OCI-LY1 (cell line): Measurements from ENCODE around the gene TMF1.

Experiments
- H2AFZ ChIP-seq: fragments of 200-600 bp; sonication (generic), shearing (Covaris generic); 2 replicates; pipeline ENCODE4 v1.6.0; 2014; ENCODE audit warnings: antibody characterized with exemption, mild to moderate bottlenecking, low read length
- H3F3A ChIP-seq: fragments of 200-600 bp; sonication (generic), shearing (Covaris generic); 2 replicates; pipeline ENCODE4 v1.6.0; 2014; ENCODE audit warnings: mild to moderate bottlenecking, antibody characterized with exemption, low read length, moderate library complexity; ENCODE audit not compliant: insufficient read depth
- H3K27ac ChIP-seq: fragments of 200-600 bp; sonication (generic); 2 replicates; pipeline ENCODE4 v1.5.1; 2014; ENCODE audit warnings: low read length, mixed run types, mild to moderate bottlenecking, low read depth; ENCODE audit not compliant: poor library complexity, severe bottlenecking
- H3K27me3 ChIP-seq: fragments of 200-600 bp; sonication (generic); 2 replicates; pipeline ENCODE4 v1.6.0; 2014; ENCODE audit warnings: antibody characterized with exemption, mild to moderate bottlenecking, low read length, moderate library complexity; ENCODE audit not compliant: insufficient read depth
- H3K36me3 ChIP-seq: fragments of 200-600 bp; sonication (generic); 2 replicates; pipeline ENCODE4 v1.6.1; 2014; ENCODE audit warnings: mild to moderate bottlenecking, antibody characterized with exemption, low read length, moderate library complexity, mixed read lengths; ENCODE audit not compliant: insufficient read depth
- H3K4me1 ChIP-seq: fragments of 200-600 bp; sonication (generic); 2 replicates; pipeline ENCODE4 v1.5.1; 2014; ENCODE audit warnings: mild to moderate bottlenecking, low read length, moderate library complexity; ENCODE audit not compliant: insufficient read depth, severe bottlenecking
- H3K4me2 ChIP-seq: fragments of 200-600 bp; sonication (generic), shearing (Covaris generic); 2 replicates; pipeline ENCODE4 v1.6.1; 2014; ENCODE audit warnings: low read length
- H3K4me3 ChIP-seq: fragments of 200-600 bp; sonication (generic); 2 replicates; pipeline ENCODE4 v1.5.1; 2014; ENCODE audit warnings: low read length, low read depth, mild to moderate bottlenecking, mixed read lengths; ENCODE audit not compliant: poor library complexity, severe bottlenecking
- H3K79me2 ChIP-seq: fragments of 200-600 bp; shearing (Covaris generic); 2 replicates; pipeline ENCODE4 v1.6.1; 2016; ENCODE audit warnings: mixed run types, low read length, mixed read lengths; ENCODE audit not compliant: insufficient read depth
- H3K9ac ChIP-seq: fragments of 200-600 bp; sonication (generic), shearing (Covaris generic); 2 replicates; pipeline ENCODE4 v1.6.1; 2014; ENCODE audit warnings: mild to moderate bottlenecking, low read length, mixed read lengths
- H3K9me2 ChIP-seq: fragments of 200-600 bp; sonication (generic), shearing (Covaris generic); 2 replicates; pipeline ENCODE4 v1.6.1; 2014; ENCODE audit warnings: low read depth, mild to moderate bottlenecking, low read length, mixed read lengths
- H3K9me3 ChIP-seq: fragments of 200-600 bp; shearing (Covaris generic); 2 replicates; pipeline ENCODE4 v1.6.1; 2014; ENCODE audit warnings: low read length, mixed read lengths
- H4K20me1 ChIP-seq: fragments of 200-600 bp; sonication (generic), shearing (Covaris generic); 2 replicates; pipeline ENCODE4 v1.6.0; 2016; ENCODE audit warnings: mild to moderate bottlenecking, low read length; ENCODE audit not compliant: insufficient read depth
- CTCF ChIP-seq: fragments of 200-600 bp; sonication (generic), shearing (Covaris generic); IDR thresholded peaks from 2 replicates; pipeline ENCODE4 v1.5.1; 2017; ENCODE audit warnings: mild to moderate bottlenecking, antibody characterized with exemption, low read length, moderate library complexity, mixed read lengths
- EZH2 ChIP-seq: fragments of 200-600 bp; sonication (generic), shearing (Covaris generic); IDR thresholded peaks from 2 replicates; pipeline ENCODE4 v1.8.0; 2017; ENCODE audit warnings: borderline replicate concordance, mixed run types, mild to moderate bottlenecking, antibody characterized with exemption, low read length, moderate library complexity, mixed read lengths

Gene TMF1

DNA sequence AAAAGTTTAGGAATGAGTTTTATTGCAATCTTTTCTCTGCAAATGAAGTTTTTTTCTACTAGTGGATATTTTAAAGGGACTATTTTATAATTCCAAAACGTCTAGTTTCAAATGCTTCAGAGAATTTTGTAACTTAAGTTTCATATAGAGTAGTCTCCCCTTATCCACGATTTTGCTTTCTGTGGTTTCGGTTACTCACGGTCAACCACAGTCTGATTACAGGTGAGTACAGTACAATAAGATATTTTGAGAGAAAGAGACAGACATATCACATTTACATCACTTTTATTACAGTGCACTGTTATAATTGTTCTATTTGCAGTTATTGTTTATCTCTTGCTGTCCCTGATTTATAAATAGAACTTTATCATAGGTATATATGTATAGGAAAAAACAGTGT, 31.3 kb downstream of the TMF1 start:
- Histone ChIP-seq H3K9ac (no peak overlapping the region), H4K20me1 (no peaks in the 10 kb centered on the region), H2AFZ (no peak overlapping the region), H3K4me3 (no peak overlapping the region), H3K36me3 (peaks cover 39% of the 10 kb centered on the region), H3K4me2 (no peak overlapping the region), H3K27ac (no peak overlapping the region), H3K27me3 (no peaks in the 10 kb centered on the region), H3K9me2 (no peaks in the 10 kb centered on the region), H3K79me2 (no peaks in the 10 kb centered on the region), H3K4me1 (no peaks in the 10 kb centered on the region), H3F3A (peaks cover 8% of the 10 kb centered on the region; the same call in 1 of the 2 replicates), H3K9me3 (no peaks in the 10 kb centered on the region)
- TF ChIP-seq CTCF (no peak), EZH2 (no peak)

DNA sequence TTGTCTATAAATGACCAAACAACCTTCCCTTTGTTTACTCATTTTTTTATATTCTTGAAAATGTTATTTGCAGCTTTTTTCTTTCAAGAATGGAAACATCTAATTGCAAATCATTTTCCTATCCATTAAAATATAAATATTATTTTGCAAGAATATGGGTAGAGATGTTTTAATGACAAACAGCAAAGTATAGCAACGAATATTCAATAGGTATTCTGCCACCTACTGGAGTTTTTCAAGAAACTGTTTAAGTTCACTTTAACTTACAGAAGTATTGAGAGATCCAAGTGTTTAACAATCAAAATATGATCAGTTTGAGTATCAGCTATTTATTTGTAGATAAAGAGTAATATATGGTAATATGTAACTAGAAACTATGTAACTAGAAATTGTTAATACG, 31.7 kb downstream of the TMF1 start:
- Histone ChIP-seq H3K4me1 (no peaks in the 10 kb centered on the region), H3F3A (peaks cover 8% of the 10 kb centered on the region; the same call in 1 of the 2 replicates), H3K27me3 (no peaks in the 10 kb centered on the region), H3K9me2 (no peaks in the 10 kb centered on the region), H3K36me3 (peaks cover 35% of the 10 kb centered on the region), H3K9ac (no peak overlapping the region), H3K4me2 (no peak overlapping the region), H3K79me2 (no peaks in the 10 kb centered on the region), H4K20me1 (no peaks in the 10 kb centered on the region), H2AFZ (no peak overlapping the region), H3K9me3 (no peaks in the 10 kb centered on the region), H3K4me3 (no peak overlapping the region), H3K27ac (no peak overlapping the region)
- no peak for TF ChIP-seq EZH2
- peak; percentile 42 for TF ChIP-seq CTCF

GRCh38 chr3:69016901-69017300, 35.2 kb downstream of the TMF1 start:
- TF ChIP-seq CTCF (no peak), EZH2 (no peak)
- H2AFZ ChIP-seq: no peak overlapping the region
- no peaks in the 10 kb centered on the region for H4K20me1 ChIP-seq
- no peak overlapping the region for H3K4me3 ChIP-seq
- H3K9me3 ChIP-seq: no peaks in the 10 kb centered on the region
- H3F3A ChIP-seq: peaks cover 11% of the 10 kb centered on the region; the same call in 1 of the 2 replicates
- H3K27ac ChIP-seq: no peak overlapping the region
- H3K79me2 ChIP-seq: no peaks in the 10 kb centered on the region
- H3K36me3 ChIP-seq: peaks cover 5% of the 10 kb centered on the region; the same call in 1 of the 2 replicates
- H3K4me1 ChIP-seq: peaks cover 20% of the 10 kb centered on the region
- H3K9me2 ChIP-seq: no peaks in the 10 kb centered on the region
- H3K4me2 ChIP-seq: no peak overlapping the region
- H3K9ac ChIP-seq: no peak overlapping the region
- H3K27me3 ChIP-seq: no peaks in the 10 kb centered on the region
